GM18909 (cell line): Measurements from ENCODE around the gene NDUFA3.
"Not testable (repeated sequence)": the region's sequence is repeated elsewhere in the genome, so short reads cannot be mapped to it uniquely, and the experiment has no call there.

ENCODE experiments used
- ATAC-seq: cut with Tn5 transposase; IDR thresholded peaks from one replicate; pipeline ENCODE4 v1.9.1; 2021; ENCODE audit warnings: mild to moderate bottlenecking; ENCODE audit not compliant: unreplicated experiment, poor library complexity

The NDUFA3 gene

DNA sequence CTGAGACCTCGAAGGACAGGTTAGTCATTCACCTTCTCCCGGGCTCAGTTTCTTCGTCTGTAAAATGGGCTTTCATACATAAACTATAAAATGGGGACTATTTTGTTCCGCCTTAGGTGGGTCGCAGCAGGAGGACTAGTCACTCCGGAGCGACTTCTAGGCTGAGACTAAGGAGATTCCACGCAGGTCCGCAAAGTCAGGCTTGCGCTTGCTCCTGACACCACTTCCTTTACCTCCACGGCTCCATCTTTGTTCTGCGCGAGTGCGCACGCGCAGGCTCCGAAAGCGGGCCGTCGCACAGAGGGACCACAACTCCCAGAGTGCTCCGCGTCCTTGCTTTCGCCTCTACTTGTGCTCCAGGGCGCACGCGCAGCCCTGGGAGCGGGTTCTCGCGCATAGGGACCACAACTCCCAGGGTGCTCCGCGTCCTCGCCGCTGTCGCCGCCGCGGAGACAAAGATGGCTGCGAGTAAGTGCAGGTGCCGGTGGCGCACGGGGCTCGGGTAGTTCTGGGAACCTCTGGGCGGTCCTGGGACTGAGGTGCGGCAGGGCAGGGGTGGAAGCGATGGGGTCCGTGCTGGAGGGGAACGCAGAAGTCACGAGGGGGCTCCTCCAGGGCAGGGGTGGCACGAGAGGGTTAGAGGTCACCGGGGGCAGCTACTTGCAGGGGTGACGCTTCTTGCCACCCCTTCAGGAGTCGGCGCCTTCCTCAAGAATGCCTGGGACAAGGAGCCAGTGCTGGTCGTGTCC lies at the start of gene NDUFA3:
NDUFA3 (plus strand) TSS at position 435 of the 749 bp plus-strand sequence; CDS start at position 459, 24 bp downstream.
- peak; percentile 98 for ATAC-seq

GRCh38 chr19:54062643-54063042 lies 40.0 kb upstream of the NDUFA3 start:
- ATAC-seq, result no peak

- ATAC-seq, result no peak
These were observed 39.1 kb upstream of the NDUFA3 start, which contains the start of gene VSTM1 for GRCh38 chr19:54063350-54064116. Gene VSTM1 (minus strand): TSS chr19:54063897. CDS start chr19:54063777, 120 bp downstream.

DNA sequence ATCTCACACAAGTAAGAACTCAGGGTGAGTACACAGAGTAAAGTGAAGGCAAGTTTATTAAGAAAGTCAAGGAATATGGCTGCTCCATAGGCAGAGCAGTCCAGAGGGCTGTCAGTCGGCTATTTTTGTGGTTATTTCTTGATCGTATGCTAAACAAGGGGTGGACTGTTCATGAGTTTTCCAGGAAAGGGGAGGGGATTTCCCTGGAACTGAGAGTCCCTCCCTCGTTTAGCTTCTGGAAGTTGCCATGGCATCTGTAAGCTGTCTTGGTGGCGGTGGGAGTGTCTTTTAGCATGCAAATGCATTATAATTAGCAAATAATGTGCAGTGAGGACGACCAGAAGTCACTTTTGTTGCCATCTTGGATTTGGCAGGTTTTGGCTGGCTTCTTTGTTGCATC lies 33.2 kb upstream of the NDUFA3 start:
- ATAC-seq, result no peak

DNA sequence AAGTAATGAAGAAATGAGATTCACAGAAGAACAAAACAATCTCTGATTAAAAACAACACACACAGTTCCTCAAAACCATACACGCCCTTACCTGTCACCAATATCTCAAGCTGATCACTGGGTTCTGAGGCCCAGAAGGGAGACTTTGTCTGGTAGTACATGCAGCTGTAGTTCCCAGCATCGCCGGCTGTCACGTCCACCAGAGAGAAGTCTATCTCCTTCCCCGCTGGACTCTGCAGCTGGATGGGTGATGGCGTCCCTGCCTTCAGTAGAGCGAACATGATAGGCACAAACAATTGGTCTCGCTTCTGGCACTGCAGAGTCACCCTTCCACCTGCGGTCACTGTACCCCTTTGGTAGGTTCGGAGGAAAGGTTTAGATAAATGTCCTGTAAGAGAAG lies 28.8 kb upstream of the NDUFA3 start:
- ATAC-seq, result no peak

DNA sequence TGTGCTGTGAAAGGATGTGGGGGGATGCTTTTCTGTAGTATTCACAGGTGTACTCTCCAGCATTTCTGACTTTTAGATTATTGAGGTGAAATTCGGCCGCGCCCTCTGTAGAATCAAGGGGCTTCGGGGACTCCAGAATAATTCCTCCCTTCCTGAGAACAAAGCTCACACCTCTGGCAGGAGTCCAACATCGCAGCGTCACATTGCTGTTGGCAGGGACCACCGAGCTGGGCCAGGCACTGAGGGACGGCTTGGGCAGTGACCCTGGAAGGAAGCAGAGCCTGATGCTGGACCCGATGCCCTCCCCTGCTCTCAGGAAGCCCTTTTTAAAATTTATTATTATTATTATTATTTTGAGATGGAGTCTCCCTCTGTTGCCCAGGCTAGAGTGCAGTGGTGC lies 27.8 kb upstream of the NDUFA3 start:
- no peak for ATAC-seq

- no peak for ATAC-seq
These were observed 25.3 kb upstream of the NDUFA3 start for GRCh38 chr19:54077334-54077733.

DNA sequence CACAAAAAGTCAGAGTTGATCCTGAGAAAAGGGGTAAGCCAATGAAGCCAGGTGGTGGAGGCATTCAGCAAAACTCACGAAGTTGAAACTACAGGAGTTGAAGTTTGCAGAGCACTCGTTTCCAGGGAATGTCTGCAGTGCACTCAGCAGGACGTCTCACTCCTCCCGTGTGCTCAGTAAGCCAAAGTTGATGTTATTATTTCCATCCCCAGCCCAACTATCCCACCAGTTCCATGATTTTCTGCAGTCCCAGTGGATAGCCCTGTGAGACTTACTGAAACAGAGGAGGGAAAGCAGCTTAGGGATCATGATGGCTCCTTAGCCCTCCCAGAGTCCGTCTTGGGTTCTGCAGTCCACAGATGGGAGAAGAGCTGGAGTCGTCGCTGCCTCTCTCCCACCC lies 21.6 kb upstream of the NDUFA3 start, which contains the start of gene TARM1:
TARM1 (minus strand) TSS at position 334 of the 400 bp plus-strand sequence; CDS start at position 309, 25 bp downstream.
- no peak for ATAC-seq

DNA sequence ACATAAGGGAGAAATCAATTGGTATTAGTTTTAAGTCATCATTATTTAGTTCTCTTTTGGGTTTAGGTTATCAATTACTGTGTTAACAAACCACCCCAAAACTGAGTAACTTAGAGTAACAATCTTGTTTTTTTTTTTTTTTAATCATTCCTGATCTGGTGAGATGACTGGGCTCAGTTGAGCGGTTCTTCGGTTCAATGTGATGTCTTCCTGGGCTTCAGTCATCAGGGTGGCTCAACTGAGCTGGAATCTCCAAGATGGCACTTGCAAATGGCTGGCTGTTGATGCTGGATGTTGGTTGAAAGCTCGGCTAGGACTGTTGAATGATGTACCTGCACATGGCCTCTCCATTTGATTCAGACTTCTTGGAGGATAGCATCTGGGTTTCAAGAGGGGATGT lies 18.2 kb upstream of the NDUFA3 start:
- ATAC-seq, result no peak

DNA sequence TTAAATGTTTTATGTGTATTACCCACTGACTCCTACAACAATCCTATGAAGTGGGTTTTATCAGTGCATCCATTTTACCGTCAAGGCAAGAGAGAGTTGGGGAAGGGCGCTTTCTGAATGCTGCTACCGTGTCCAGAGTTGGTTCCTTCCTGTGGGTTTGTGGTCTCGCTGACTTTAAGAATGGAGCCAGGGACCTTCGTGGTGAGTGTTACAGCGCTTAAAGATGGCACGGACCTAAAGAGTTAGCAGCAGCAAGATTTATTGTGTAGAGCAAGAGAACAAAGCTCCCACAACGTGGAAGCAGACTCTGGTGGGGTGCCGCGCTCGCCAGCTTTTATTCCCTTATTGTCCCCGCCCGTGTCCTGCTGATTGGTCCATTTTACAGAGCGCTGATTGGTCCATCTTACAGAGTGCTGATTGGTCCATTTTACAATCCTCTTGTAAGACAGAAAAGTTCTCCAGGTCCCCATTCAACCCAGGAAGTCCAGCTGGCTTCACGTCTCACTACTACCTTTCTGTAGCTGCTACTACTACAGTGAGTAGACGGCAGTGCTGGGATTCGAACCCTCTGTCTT lies 8.1 kb upstream of the NDUFA3 start:
- ATAC-seq, result no peak

- ATAC-seq, result no peak
These were observed 7.4 kb upstream of the NDUFA3 start for GRCh38 chr19:54095136-54095858.

DNA sequence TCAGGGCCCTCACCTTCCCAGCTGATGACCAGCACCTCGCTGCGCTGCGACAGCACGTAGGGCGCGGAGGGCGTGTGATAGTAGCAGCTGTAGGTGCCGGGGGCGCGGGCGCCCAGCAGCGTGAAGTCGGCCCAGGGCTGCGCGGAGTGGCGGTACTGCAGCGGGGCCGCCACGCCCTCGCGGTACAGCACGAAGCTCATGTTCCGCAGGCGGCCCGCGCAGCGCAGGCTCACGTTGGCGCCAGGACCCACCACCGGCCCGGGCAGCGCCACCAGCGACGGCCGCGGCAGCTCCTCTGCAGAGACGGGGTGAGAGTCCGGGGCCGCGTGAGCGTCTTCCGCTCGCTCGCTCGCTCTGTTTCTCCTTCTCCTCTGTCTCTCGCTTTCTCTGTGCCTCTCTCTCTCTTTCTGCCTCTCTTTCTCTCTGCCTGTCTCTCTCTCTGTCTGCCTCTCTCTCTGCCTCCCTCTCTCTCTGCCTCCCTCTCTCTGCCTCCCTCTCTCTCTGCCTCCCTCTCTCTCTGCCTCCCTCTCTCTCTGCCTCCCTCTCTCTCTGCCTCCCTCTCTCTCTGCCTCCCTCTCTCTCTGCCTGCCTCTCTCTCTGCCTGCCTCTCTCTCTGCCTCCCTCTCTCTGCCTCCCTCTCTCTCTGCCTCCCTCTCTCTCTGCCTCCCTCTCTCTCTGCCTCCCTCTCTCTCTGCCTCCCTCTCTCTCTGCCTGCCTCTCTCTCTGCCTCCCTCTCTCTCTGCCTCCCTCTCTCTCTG lies 6.6 kb upstream of the NDUFA3 start:
- ATAC-seq, result not testable (repeated sequence)

GRCh38 chr19:54096617-54097106 lies 6.0 kb upstream of the NDUFA3 start:
- no peak for ATAC-seq

DNA sequence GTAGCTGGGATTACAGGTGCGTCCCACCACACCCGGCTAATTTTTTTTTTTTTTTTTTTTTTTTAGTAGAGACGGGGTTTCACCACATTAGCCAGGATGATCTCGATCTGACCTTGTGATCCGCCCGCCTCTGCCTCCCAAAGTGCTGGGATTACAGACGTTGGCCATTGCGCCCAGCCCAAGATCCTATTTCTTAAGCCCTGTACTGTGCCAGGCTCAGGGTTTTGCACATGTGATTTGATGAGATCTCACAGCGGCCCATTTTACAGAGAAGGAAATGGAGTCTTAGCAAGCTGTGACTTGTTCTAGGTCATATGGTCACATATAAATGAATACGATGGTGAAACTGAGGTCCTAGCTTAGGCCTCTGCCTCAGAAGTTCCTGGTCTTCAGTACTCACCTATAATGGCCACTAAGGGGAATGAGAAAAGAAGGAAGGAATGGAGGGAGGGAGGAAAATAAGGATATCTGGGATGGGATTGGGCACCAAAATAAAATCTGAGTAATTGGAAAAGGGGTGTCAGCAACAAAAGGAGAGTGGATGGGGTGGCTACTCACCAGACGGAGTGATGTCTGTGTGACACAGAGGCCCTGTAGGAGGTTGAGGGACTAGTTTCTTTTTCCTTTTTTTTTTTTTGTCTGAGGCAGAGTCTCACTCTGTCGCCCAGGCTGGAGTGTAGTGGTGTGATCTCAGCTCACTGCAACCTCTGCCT lies 3.3 kb upstream of the NDUFA3 start:
- no peak for ATAC-seq

DNA sequence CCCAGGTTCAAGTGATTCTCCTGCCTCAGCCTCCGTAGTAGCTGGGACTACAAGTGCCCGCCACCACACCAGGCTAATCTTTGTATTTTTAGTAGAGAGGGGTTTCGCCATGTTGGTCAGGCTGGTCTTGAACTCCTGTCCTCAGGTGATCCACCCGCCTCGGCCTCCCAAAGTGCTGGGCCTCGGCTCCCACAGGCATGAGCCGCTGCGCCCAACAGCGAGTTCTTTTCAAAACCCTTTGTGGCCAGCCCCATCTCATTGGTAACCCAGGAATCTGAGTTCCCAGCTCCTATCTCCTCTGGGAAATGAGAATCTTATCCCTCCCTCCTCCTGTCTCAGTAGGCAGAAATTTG lies 2.8 kb upstream of the NDUFA3 start:
- ATAC-seq, result not testable (repeated sequence)

DNA sequence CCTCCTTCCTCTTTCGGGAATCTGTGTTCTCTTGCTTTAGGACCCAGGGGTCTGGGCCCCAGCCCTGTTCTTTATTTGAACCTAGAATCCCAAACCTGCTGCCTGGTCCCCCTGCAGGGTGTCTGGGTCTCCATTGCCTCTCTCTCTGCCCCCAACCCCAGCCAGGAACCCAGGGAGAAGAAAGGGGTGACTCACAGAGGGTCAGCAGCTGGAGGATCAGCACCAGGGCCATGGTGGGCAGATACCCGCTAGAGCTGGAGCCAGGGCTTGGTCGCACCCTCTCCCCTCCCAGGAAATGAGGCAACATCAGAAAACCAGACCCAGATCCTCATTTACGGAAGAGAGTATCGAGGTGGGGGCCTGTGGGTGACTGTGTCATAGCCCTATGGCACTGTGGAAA lies 2.1 kb upstream of the NDUFA3 start, which contains the start of gene OSCAR:
OSCAR (minus strand) TSS at position 243 of the 400 bp plus-strand sequence; CDS start at position 232, 11 bp downstream.
- ATAC-seq, result no peak

DNA sequence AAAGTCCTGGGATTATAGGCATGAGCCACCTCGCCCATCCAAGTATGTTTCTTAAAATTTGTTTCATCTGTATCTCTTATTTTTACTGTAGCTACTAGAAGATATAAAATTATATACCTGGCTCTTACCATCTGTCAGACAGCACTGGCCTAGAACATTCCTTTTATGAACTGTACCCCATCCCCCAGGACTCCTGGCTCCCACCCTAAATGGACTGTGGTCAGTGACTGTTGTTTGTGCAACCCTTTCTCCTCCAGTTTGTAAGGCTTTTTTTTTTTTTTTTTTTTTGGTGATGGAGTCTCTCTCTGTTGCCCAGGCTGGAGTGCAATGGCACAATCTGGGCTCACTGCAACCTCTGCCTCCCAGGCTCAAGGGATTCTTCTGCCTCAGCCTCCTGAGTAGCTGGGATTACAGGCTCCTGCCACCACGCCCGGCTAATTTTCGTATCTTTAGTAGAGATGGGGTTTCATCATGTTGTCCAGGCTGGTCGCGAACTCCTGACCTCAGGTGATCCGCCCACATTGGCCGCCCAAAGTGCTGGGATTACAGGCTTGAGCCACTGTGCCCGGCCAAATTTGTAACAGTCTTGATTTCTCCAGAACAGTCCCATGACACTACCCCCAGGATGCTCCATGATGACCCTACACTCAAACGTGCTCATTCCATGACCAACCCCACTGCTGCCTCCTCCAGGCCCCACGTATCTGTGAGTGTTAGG lies 2.5 kb downstream of the NDUFA3 start:
- no peak for ATAC-seq

- no peak for ATAC-seq
These were observed 3.1 kb downstream of the NDUFA3 start for GRCh38 chr19:54105796-54106195.
